NOMO-1 (cell line): Measurements from ENCODE around the gene EIF6.
"Not testable (repeated sequence)": the region's sequence is repeated elsewhere in the genome, so short reads cannot be mapped to it uniquely, and the experiment has no call there.

Experiments used
- DNase-seq, 2 experiments: peaks; one replicate each; lab custom pipeline; 2025; ENCODE audit not compliant: unreplicated experiment in 2 of 2; lab: John Stamatoyannopoulos, UW

The EIF6 gene

DNA sequence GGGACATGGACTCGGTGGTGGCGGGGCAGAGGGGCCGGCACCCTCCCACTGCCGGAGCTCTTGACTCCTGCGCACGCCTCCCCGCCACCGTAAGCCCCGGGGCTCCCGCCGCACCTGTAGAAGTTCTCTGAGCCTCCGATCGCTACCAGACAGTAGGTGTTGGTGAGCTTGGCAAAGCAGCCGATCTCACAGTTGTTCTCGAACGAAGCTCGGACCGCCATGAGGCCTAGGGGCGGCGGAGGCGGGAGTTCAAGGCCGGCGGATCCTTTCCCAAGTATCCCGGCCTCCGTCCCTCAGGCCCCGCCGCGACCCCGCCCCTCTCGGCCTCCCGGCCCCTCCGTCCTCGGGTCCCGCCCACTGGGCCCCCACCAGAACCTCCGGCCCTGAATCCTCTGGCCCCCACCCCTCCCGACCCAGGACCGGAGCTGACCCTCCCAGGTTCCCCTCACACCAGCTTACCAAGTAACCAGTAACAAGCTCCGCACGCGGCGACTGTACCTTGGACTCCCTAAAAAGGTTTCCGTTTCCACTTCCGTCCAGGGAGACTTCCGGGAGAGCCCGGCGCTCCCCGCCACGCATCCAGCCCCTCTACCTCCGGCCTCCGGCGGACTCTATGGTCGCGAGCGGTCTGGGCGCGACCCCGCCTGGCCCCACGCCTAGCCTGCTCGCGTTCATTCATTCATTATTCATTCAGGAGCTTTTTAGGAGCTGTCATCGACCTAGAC, at the start of gene EIF6:
EIF6 (minus strand) TSS at position 506 of the 725 bp plus-strand sequence; CDS start at position 221, 285 bp downstream.
- peak; percentile 73 to 75 for DNase-seq

GRCh38 chr20:35333606-35334005, 49.0 kb upstream of the EIF6 start:
- DNase-seq, result no peak

- DNase-seq, result no peak
These were observed 48.1 kb upstream of the EIF6 start for GRCh38 chr20:35332540-35333200.

- peak; percentile 47 to 56 for DNase-seq
These were observed 45.0 kb upstream of the EIF6 start for GRCh38 chr20:35329435-35330139.

- no peak for DNase-seq
These were observed 44.1 kb upstream of the EIF6 start for GRCh38 chr20:35328689-35329088.

DNA sequence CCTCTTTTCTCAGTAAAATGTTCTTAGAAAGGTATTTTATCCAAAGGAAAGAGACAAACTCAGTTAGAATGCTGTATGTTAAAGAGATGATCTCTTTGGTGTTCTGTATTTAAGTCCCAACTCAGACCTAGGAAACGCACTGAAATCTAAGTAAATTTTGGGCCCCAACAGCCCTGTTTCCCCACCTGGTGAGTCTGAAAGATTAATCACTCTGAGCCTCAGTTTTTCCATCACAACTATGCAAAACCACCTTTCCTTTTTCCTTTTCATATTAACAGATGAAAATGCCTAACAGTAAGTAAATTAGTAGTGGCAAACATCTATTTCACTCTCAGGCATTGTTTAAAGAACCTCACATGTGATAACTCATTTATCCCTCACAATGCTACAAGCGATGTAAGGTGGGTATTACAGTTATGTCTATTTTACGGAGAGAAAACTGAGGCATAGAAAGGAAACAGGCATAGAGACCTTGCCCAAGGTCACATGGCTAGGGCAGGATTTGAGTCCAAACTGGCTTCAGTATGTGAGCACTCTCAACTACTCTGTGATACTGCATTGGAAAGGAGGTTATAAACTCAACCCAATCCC, 43.6 kb upstream of the EIF6 start:
- DNase-seq, result no peak

GRCh38 chr20:35327074-35327976, 42.8 kb upstream of the EIF6 start:
- DNase-seq, result no peak

GRCh38 chr20:35326740-35327073, 42.1 kb upstream of the EIF6 start:
- DNase-seq, result no peak

DNA sequence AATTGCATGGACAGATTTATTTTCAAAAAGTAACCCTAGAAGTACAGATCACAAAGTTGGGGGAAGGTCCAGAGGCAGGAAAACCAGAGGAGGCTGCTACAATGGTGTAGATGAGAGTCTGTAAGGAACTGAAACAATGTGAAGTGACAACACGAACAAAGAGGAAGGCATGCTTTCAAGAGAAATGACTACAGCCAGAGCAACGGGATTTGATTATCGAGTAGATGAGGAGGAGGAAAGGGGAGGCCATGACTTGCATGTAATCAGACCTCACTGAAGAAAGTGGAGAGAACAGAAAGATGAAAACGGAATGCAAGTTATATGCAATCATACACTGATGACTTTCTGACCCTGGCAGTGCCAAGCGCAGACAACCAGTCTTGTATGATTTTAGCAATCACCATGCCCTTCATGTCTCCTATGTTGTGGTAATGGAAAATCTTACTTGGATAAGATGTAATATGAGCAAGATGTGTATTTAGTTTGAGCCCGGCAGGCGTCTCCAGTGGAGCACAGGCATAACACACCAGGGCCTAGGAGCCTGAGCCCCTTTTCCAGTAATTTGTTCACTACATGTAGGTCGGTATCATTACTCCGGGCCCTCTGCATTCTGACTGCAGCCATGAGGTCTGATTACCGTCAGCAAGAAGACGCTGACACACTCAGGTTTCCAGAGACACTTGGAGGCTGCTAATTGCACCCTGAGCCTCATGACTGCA, 41.6 kb upstream of the EIF6 start:
- peak; percentile 38 to 85 for DNase-seq

- no peak for DNase-seq
These were observed 40.8 kb upstream of the EIF6 start for GRCh38 chr20:35325401-35325800.

GRCh38 chr20:35320396-35321126, 36.0 kb upstream of the EIF6 start:
- no peak for DNase-seq

DNA sequence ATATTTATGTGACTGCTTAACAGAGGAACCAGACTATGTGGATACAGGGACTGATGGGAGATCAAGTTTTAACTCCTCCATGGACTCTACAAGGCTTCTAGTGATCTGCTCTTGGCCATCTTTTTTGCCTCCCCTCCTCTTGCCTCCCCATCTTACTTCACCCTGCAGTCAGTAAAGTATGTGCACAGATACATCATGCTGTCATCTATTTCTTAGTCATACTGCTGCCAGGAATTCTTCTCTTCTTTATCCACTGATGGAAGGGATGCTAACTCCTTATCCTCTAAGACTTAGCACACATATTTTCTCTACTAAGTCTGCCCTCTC, 35.3 kb upstream of the EIF6 start:
- DNase-seq, result no peak

DNA sequence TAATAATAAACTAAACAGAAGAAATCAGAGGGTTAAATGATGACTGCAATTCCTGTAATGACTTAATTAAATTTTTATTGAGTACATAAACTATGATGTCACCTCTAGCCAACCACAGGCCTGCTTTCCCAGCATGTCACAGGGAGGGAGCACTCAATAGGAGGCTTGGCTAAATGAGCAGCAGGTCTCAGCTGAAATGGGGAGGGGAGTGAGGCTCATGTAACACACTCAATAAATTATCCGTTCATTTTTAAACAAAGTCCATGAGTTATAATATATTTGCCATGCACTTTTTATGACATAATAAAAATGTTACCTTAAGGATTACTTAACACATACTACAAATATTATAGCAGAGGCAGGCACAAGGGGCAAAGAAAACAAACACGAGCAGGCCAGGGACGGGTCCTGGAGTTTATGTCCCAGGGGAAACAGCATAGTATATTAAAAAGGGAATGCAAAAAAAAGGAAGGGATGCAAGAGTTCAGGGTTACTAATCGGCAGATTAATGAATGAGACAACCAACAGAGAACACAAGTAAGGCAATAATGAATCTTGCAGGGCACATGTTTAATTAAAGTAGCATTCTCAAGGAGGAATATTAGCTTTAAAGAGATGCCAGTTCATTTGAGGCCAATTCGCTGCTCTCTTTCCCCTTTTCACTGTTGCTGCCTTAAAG, 34.8 kb upstream of the EIF6 start:
- no peak for DNase-seq

GRCh38 chr20:35318502-35319157, 34.1 kb upstream of the EIF6 start:
- DNase-seq, result no peak

DNA sequence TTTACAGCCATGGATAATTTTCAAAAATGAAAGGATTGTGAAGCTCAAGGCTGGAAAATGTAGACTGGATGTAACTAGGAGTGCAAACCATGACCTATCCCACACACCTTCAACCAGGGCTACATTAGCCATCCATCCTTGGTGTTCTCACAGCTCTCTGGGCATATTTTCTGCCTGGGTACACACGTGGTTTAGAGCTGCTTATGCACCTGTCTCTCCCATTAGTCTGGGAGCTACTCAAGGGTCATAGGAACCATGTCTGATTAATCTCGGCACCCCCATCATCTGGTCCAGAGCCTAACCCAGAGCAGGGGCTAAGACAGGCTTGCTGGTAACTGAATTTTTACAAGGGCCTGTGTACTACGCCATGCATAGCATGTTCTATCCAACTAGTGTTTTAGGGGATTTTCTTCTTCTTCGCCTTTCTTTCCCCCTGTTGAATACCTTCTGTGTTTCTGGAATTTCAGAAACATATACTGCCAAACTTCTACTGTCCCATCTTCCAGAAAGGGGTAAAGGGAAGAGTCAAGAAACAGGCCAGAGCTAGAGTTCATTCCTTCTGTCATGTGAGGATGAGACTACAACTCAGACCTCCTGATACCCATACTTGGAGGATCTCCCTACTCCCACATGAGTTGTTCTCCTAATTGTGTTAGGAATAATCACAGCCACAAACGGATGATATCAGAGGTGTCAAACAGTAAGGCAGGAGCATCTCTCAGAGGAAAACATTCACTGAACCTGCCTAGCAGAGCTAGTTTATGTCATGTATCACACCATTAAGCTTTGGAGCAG, 33.0 kb upstream of the EIF6 start:
- no peak for DNase-seq

- no peak for DNase-seq
These were observed 31.5 kb upstream of the EIF6 start for GRCh38 chr20:35316086-35316485.

DNA sequence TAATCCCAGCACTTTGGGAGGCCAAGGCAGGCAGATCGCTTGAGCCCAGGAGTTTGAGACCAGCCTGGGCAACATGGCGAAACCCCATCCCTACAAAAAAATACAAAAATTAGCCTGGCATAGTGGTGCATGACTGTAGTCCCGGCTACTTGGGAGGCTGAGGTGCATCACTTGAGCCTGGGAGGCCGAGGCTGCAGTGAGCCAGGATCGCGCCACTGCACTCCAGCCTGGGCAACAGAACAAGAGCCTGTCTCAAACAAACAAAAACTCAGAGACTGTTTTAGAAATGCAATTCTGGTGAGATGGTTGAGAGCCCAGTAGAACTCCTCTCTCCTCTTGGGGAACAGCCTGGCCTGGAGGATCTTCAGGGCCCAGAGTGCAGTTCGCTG, 31.1 kb upstream of the EIF6 start:
- DNase-seq, result not testable (repeated sequence)
